COLO668 (cell line): ENCODE measurements around the gene MTCL1.

Source experiments
- DNase-seq: peaks from one replicate; lab custom pipeline; 2025; ENCODE audit not compliant: unreplicated experiment; lab: John Stamatoyannopoulos, UW

Gene MTCL1

DNA sequence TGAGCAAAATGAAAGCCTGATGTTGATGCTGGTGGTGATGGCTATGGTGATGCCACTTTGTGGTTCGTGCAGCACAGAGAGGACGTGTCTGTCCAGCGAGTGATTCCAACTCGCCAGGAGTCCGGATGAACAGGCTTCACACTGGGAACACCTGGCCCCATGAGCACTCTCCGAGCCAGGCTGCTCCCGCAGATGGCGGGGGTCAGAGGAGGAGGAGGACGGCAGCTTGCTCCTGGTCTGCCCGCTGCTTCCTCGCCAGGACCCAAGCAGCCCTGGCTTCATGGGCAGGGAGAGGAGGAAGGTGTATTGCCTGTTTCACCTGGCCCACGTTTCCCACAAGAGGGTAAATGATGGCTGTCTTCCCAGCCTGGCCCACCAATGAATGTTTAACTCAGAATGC is 121.6 kb downstream of the MTCL1 start:
- DNase-seq = no peak

DNA sequence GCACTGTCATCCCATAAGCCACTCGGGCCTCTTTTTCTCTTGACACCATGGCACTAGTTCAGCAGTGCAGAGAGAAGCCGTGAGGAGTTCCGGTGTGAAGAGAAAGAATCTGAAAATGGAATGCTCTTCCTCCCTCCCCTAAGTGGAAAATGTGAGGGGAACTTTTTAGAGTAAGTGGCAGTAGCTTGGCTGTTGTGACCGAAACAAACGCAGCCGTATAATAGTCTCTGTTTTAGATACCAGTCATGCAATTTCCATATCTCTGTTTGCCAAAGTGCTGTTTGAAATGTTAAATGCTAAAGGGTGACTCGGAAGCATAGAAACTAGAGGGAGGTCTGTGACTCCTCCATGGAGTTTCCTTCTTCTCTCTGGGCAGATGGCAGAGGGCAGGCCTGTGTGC is 122.9 kb downstream of the MTCL1 start:
- DNase-seq = no peak

DNA sequence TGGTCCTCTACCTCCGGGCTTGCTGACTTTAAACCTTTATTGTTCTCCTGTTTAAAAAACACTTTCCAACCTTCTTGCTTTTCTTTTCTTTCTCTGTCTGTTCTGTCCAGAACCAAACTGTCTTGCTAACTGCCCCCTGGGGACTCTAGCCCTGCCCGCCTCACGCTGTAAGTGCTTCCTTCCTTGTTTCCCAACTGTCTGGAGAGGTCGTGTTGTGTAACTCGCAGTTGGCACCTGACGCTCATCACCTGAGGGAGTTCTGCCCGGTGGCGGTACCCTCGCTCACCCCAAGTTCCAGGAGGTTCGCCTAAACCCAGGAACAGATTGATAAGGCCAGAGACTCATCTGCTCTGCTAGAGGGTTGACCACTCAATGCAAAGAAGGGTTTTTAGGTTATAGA is 123.4 kb downstream of the MTCL1 start:
- no peak for DNase-seq

DNA sequence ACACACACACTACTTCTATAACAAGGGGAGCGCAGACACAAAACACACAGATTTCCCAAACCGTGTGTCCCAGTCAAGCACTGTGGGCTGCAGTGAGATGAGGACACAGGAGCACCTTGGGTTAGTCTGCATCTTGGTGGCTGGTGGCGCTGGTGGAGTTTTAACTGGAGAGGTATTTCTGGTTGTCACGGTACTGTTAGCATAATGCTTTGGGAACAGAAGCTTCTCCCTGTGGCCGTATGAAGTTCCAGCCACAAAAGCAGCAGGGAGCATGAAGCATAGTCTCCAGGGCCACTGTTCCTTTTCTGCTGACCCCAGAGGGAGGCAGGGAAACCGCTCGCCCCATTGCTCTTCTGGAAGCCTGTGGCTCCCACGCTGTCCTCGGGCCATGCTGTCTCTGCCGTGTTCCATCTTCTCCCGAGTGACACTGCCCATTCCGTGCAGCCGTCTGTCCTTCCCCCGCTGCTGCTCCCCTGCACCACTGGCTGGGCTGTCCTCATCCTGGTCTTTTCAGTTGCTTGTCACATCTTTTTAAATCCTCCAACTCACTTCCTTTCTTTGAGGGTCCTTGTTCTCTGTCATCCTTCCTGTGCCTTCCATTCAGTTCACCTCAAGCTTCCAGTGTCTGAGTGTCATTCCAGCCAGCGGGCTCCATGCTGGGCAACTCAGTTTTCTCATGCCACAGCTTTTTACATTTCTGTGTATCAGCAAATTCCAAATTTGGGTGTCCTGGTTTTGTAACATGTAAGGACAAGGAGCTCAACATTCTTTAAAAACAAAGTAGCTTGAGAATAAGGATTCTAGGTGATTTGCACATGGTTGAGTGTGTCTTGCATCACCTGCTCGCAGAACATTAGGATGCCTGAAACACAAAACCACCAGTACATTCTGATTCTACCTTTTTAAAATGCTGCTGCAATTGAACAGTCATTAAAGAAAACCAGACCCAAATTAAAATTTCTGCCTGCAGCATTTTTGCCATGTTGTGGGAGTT is 125.0 kb downstream of the MTCL1 start:
- DNase-seq = no peak

GRCh38 chr18:8831112-8831511 is 125.8 kb downstream of the MTCL1 start:
- no peak for DNase-seq

- DNase-seq = no peak
These were observed 126.2 kb downstream of the MTCL1 start for GRCh38 chr18:8831531-8831930.

DNA sequence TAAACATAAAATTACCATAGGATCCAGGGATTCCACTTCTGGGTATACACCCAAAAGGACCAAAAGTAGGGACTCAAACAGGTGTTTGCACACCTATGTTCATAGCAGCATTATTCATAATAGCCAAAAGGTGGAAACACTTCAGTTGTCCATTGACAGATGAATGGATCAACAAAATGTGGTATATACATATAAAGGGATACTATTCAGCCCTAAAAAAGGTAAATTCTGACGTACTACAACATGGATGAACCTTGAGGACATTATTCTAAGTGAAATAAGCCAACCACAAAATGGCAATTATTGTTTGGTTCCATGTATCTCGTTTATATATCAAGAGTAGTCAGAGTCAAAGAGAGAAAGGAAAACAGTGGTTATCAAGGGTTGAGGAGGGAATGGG is 128.1 kb downstream of the MTCL1 start:
- DNase-seq = no peak

GRCh38 chr18:8834881-8835280 is 129.5 kb downstream of the MTCL1 start:
- no peak for DNase-seq

GRCh38 chr18:8835521-8835953 is 130.2 kb downstream of the MTCL1 start:
- DNase-seq = no peak

GRCh38 chr18:8839281-8839680 is 133.9 kb downstream of the MTCL1 start:
- DNase-seq = no peak

DNA sequence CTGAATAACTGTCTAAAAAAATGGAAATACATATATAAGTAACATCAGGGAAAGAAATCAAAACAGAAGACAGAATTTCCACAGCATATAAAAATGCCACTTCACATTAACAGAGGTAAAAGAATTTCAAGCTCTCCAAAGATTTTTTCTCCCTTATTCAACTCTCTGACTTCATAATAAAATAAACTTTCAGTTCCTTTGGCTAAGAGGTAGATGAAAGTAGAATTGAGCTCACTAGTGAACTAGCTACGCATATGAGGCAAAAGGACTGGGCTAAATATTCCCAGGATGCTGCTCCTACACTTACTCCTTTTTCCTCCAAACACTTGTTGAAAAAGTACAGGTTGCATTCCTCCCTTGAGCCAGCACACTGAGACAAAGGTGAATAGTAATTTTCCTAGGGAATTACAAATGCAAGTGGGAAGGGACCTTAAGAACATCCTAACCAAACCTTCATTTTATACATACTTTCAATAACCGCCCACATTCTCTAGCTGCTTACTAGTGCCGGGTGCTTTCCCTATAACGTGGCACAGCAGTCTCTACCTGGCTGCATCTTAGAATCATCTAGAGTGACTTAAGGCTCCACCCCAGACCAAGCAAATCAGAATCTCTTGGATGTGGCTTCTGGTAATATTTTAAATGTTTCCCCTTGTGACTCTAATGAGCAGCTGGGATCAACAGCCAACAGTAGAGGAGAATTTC is 136.6 kb downstream of the MTCL1 start:
- no peak for DNase-seq

- DNase-seq = no peak
These were observed 137.2 kb downstream of the MTCL1 start for GRCh38 chr18:8842506-8842905.

DNA sequence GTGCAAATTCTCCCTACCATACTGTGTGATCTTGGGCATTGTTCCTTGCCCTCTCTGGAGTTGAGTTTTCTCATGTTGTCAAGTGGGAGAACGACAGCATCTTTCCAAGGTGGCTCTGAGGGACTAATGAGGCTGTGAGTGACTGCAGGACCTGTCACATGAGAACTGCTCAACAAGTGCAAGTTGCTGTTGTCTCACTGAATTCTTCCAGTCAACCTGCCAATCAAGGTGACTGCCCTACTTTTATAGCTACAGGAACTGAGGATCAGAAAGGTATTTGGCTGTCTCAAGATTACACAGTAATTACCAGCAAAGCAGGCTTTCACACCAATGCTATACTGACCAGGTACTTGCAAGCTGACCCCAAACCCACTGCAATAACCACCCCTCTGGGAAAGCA is 137.6 kb downstream of the MTCL1 start:
- no peak for DNase-seq

DNA sequence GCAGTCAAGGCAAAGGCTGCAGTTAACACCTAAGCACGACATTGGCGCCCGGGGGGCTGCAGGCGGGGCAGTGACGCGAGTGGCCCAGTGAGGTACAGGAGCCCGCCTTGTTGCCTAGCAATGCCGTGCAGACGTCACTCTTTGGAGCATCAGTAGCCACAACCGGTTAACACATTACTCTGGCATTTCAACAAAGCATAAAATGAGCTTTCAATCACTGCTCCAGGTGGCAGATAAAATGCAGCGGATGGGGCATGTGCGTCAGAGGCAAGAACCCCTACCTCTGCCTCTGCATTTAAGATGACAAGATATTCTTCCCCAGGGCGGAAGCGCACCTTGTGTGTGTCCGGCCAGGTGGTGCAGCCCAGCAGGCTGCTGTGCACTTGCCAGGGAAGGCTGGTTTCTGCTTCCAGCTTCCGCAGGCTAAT is 139.4 kb downstream of the MTCL1 start:
- peak; percentile 11 for DNase-seq

- no peak for DNase-seq
These were observed 140.2 kb downstream of the MTCL1 start for GRCh38 chr18:8845506-8845905.

DNA sequence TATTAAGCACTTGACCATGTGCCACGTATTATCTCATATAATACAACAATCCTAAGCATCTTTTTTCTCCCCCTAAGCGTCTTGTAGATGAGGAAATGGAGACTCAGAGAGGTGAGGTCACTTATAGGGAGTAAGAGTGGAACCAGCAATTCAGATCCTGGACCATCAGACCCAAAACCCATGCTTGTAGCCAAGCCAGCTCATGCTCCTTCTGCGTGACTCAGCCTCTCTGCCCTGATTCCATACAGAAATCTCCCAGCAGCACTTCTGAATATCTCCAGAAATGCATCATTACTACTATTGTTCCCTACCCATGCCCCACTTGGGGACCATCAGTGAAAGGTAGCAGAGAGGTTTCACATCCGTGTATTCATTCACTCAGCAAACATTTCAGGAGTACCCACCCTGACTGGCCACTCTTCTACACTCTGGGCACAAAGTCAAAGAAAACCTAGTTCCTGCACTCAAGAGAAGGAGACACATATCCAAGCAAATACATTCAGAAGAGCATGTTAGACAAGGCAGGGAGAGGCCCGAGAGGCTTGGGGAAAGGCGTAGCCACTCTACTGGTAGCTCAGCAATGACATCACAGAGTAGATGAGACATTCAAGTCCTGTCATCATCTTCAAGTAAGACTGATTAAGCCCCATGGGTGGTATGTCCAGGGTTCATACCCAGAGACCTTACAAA is 141.9 kb downstream of the MTCL1 start:
- DNase-seq = no peak

DNA sequence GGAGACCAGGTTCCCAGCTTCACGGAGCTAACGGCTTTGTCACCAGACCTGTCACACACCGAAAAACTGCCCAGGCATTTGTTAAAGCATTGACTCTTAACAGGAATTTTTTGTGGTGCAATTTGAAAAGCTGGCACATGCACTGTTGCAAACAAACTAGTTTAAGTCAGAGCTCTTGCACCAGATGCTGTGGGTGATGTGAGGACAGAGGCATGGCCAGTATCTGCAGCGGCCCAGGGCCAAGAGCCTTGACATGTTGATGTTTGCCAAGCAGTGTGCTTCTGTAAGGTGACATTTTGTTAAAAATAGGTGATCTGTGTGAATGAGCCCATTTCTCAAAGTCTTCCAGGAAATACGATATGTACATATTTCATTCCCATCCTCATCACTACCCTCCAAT is 142.5 kb downstream of the MTCL1 start:
- no peak for DNase-seq

- no peak for DNase-seq
These were observed 143.2 kb downstream of the MTCL1 start for GRCh38 chr18:8848541-8848940.

- no peak for DNase-seq
These were observed 144.3 kb downstream of the MTCL1 start for GRCh38 chr18:8849696-8850095.

DNA sequence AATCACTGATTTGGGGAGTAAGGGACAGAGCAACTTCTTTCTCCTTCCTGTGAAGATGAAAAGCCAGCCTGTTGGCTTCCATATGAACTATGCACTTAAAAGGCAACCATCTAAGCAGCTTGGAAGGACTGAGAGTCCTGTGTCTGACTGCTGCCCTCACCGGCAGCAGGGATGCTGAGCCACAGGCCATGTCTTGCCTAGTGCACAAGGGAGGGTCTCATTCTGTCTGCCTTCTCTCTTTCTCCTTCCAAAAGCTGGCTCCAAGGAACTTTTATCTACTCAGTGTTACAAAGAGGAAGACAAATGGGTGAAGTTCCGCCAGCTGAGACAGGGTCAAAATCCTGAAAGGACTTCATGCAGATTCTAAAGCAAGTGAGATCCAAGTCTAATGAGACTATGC is 146.3 kb downstream of the MTCL1 start:
- no peak for DNase-seq

- DNase-seq = no peak
These were observed 149.2 kb downstream of the MTCL1 start for GRCh38 chr18:8854550-8854949.

- no peak for DNase-seq
These were observed 149.6 kb downstream of the MTCL1 start for GRCh38 chr18:8854962-8855361.
